Type B pancreatic cell (in vitro differentiated cells): ENCODE data around the gene POU2F1. TPM values are rescaled to one million over a fixed set of nuclear protein-coding genes. Genes with fewer than 3 reads are reported as not detected.

Experiments
- DNase-seq: peaks from one replicate; pipeline ENCODE4 v3.0.0; 2021; ENCODE audit warnings: mixed read lengths; ENCODE audit not compliant: unreplicated experiment; ENCODE audit errors: extremely low spot score
- H3K27ac Mint-ChIP-seq: 2 replicates; pipeline ENCODE4 v1.8.0; 2021; ENCODE audit warnings: mild to moderate bottlenecking, mixed read lengths
- H3K27me3 Mint-ChIP-seq: 2 replicates; pipeline ENCODE4 v1.8.0; 2021; ENCODE audit warnings: mixed read lengths
- H3K36me3 Mint-ChIP-seq: 2 replicates; pipeline ENCODE4 v1.8.0; 2021; ENCODE audit warnings: mixed read lengths
- H3K4me1 Mint-ChIP-seq: one replicate; pipeline ENCODE4 v1.8.0; 2021; ENCODE audit warnings: mixed read lengths; ENCODE audit not compliant: unreplicated experiment
- H3K4me3 Mint-ChIP-seq: 2 replicates; pipeline ENCODE4 v1.8.0; 2021; ENCODE audit warnings: mild to moderate bottlenecking, mixed read lengths
- H3K9me3 Mint-ChIP-seq: 2 replicates; pipeline ENCODE4 v1.8.0; 2021; ENCODE audit warnings: mixed read lengths
- CTCF ChIP-seq: fragments of 200-600 bp; sonication (generic); conservative IDR thresholded peaks from 2 replicates; pipeline ENCODE4 v1.5.0; 2021; ENCODE audit warnings: antibody characterized with exemption, mild to moderate bottlenecking
- total RNA-seq: library from RNA; stranded (reverse); gene quantifications from 2 replicates; pipeline ENCODE4 v1.2.1, GENCODE V29; 2021; ENCODE audit warnings: low replicate concordance

The POU2F1 gene
- total RNA-seq, 1 donor from 2014 or later = 24.2 TPM

- Mint-ChIP-seq H3K27ac (no peak overlapping the region), H3K4me3 (no peak overlapping the region), H3K4me1 (peaks cover 8% of the 10 kb centered on the region), H3K9me3 (peaks cover 10% of the 10 kb centered on the region), H3K27me3 (peaks cover 3% of the 10 kb centered on the region), H3K36me3 (no peaks in the 10 kb centered on the region)
- TF ChIP-seq CTCF = no peak
- DNase-seq = no peak
Measured at GRCh38 chr1:167190747-167191237, 29.9 kb upstream of the POU2F1 start.

DNA sequence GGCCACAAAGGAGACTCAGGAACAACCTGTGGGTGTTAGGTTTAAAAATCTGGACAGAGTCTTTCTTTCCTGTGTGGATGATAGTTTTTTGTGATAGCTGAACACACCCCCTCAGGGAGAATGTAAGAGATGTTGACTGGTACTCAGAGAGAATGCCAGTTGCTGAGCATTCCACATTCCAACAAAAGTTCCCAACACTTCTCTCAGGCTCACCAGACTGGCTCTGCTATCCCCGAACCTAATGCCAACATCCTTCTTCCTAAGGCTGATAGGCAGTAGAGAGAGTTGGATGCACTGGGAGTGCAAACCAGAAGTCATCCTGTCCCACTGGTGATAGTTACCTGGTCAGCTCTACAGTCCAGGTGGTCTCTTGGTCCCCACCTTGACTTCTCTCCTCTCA, 28.7 kb upstream of the POU2F1 start:
- Mint-ChIP-seq H3K27me3 (peaks cover 3% of the 10 kb centered on the region), H3K27ac (no peak overlapping the region), H3K36me3 (no peaks in the 10 kb centered on the region), H3K4me3 (no peak overlapping the region), H3K9me3 (peaks cover 10% of the 10 kb centered on the region), H3K4me1 (peaks cover 8% of the 10 kb centered on the region)
- no peak for DNase-seq
- no peak for TF ChIP-seq CTCF

DNA sequence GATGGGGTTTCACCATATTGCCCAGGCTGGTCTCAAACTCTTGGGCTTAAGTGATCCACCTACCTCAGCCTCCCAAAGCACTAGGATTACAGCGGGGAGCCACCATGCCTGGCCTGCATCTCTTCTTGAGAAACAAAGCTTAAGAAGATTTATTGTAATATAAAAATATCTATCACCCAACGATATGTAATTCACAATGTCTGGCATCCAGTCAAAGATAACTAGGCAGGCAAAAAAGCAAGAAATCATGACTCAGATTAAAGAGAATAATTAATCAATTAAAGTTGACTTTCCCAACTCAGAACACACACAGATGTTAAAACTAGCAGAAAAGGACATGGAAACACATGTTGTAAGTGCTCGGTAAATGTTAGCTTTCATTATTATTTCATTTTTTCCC, 26.5 kb upstream of the POU2F1 start:
- no peak overlapping the region for H3K27ac Mint-ChIP-seq
- no peaks in the 10 kb centered on the region for H3K36me3 Mint-ChIP-seq
- no peak overlapping the region for H3K4me3 Mint-ChIP-seq
- no peak for TF ChIP-seq CTCF
- H3K9me3 Mint-ChIP-seq = peaks cover 4% of the 10 kb centered on the region
- no peaks in the 10 kb centered on the region for H3K27me3 Mint-ChIP-seq
- peaks cover 12% of the 10 kb centered on the region for H3K4me1 Mint-ChIP-seq
- DNase-seq = no peak

DNA sequence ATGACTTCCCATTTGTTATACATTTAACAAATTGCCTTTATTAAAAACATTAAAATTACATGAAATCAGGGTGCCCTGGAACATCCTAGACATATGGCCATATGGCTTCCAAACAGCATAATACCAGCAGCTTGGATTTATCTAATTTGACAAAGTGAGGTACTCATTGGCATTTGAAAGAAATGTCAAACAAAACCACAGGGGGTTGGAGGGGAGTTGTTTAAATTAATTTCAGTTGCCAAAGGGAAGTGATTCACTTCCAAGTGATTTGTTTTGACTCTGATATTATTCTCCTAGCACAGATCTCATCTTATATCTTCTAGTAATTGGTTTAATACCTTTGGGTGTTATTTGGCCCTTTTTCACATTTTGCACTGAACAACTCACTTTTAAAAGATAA, 24.5 kb upstream of the POU2F1 start:
- no peak overlapping the region for H3K4me3 Mint-ChIP-seq
- H3K36me3 Mint-ChIP-seq = no peaks in the 10 kb centered on the region
- H3K4me1 Mint-ChIP-seq = peaks cover 12% of the 10 kb centered on the region
- no peak for DNase-seq
- no peaks in the 10 kb centered on the region for H3K27me3 Mint-ChIP-seq
- no peak for TF ChIP-seq CTCF
- H3K9me3 Mint-ChIP-seq = no peaks in the 10 kb centered on the region
- H3K27ac Mint-ChIP-seq = no peak overlapping the region

DNA sequence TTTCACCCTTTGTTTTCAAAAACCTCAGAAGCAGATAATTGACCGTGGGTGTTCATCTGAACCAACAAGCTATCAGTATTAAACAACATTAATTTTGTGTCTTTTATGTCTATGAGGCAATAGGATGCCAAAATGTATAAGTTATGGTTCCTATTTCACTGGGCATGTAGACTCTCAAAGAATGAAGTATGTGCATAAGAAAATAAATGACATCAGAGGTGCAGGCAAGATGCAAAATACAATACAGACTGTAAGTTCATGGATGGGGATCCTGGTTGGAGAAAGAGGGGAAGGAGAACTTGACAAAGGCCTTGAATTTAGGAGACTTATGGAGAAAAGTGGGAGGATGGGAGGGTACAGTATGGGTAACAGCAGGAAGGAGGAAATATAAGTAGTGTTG, 23.4 kb upstream of the POU2F1 start:
- no peaks in the 10 kb centered on the region for H3K36me3 Mint-ChIP-seq
- no peaks in the 10 kb centered on the region for H3K27me3 Mint-ChIP-seq
- H3K4me3 Mint-ChIP-seq = no peak overlapping the region
- H3K9me3 Mint-ChIP-seq = no peaks in the 10 kb centered on the region
- H3K27ac Mint-ChIP-seq = no peak overlapping the region
- TF ChIP-seq CTCF = no peak
- peaks cover 12% of the 10 kb centered on the region for H3K4me1 Mint-ChIP-seq
- DNase-seq = no peak

GRCh38 chr1:167197692-167198091, 23.0 kb upstream of the POU2F1 start:
- TF ChIP-seq CTCF = no peak
- H3K27ac Mint-ChIP-seq = no peak overlapping the region
- no peaks in the 10 kb centered on the region for H3K27me3 Mint-ChIP-seq
- no peak for DNase-seq
- no peaks in the 10 kb centered on the region for H3K9me3 Mint-ChIP-seq
- no peaks in the 10 kb centered on the region for H3K36me3 Mint-ChIP-seq
- H3K4me1 Mint-ChIP-seq = peaks cover 12% of the 10 kb centered on the region
- no peak overlapping the region for H3K4me3 Mint-ChIP-seq
